A673 (cell line): ENCODE results near the gene NPTX1. TPM values are rescaled to one million over a fixed set of nuclear protein-coding genes. Genes with fewer than 3 reads are reported as not detected.

Source experiments
- BruUV-seq: library from RNA; stranded (reverse); fragments of 400-500 nt; replicated peaks from 2 replicates; lab custom pipeline; 2021; lab: Mats Ljungman, UMichigan
- CTCF ChIA-PET: fragments of 300-600 bp; sonication (Branson Sonifier 250); formaldehyde crosslinking; loops from one replicate; lab custom pipeline; 2022; ENCODE audit warnings: antibody characterized with exemption; lab: Charles Lee
- POLR2A ChIA-PET: fragments of 300-600 bp; sonication (Branson Sonifier 250); formaldehyde crosslinking; loops from one replicate; lab custom pipeline; 2022; ENCODE audit warnings: antibody characterized with exemption; ENCODE audit not compliant: low non-redundant PET; lab: Charles Lee
- DNase-seq: peaks from one replicate; pipeline ENCODE4 v3.0.0-alpha.2; 2015; ENCODE audit warnings: low spot score
- H3K27ac ChIP-seq: fragments of 200-600 bp; sonication (generic); 2 replicates; pipeline ENCODE4 v1.5.1; 2016; ENCODE audit warnings: mixed run types, low read depth, mild to moderate bottlenecking, mixed read lengths, antibody characterized with exemption, low read length; ENCODE audit not compliant: poor library complexity, severe bottlenecking
- H3K27me3 ChIP-seq: fragments of 200-600 bp; sonication (generic); replicated peaks from 2 replicates; pipeline ENCODE4 v1.6.1; 2017; ENCODE audit warnings: mixed run types, low read depth, mild to moderate bottlenecking, mixed read lengths, antibody characterized with exemption, low read length; ENCODE audit not compliant: insufficient read depth, poor library complexity
- H3K36me3 ChIP-seq: fragments of 200-600 bp; sonication (generic); 2 replicates; pipeline ENCODE4 v1.6.1; 2016; ENCODE audit warnings: mixed run types, mild to moderate bottlenecking, mixed read lengths, antibody characterized with exemption, low read length; ENCODE audit not compliant: insufficient read depth, poor library complexity, severe bottlenecking
- H3K4me1 ChIP-seq: fragments of 200-600 bp; sonication (generic); 2 replicates; pipeline ENCODE4 v1.6.1; 2017; ENCODE audit warnings: mixed run types, mild to moderate bottlenecking, mixed read lengths, antibody characterized with exemption, low read length; ENCODE audit not compliant: insufficient read depth, poor library complexity, severe bottlenecking
- H3K4me3 ChIP-seq: fragments of 200-600 bp; sonication (generic); 2 replicates; pipeline ENCODE4 v1.5.1; 2016; ENCODE audit warnings: low read depth, mixed run types, mild to moderate bottlenecking, mixed read lengths, low read length; ENCODE audit not compliant: poor library complexity, severe bottlenecking
- H3K9me3 ChIP-seq: fragments of 200-600 bp; sonication (generic); 2 replicates; pipeline ENCODE4 v1.6.1; 2016; ENCODE audit warnings: mixed run types, low read depth, mild to moderate bottlenecking, mixed read lengths, antibody characterized with exemption, low read length; ENCODE audit not compliant: poor library complexity, severe bottlenecking
- CTCF ChIP-seq: fragments of 300-800, 200-600 bp; sonication (generic); conservative IDR thresholded peaks from 2 replicates; pipeline ENCODE4 v1.5.1; 2017; ENCODE audit warnings: low read depth, mild to moderate bottlenecking, antibody characterized with exemption, low read length, moderate library complexity, mixed read lengths
- EZH2 ChIP-seq: fragments of 200-600 bp; sonication (generic); IDR thresholded peaks from 2 replicates; pipeline ENCODE4 v1.6.1; 2017; ENCODE audit warnings: borderline replicate concordance, low read depth, mild to moderate bottlenecking, mixed read lengths, antibody characterized with exemption, low read length; ENCODE audit not compliant: poor library complexity, severe bottlenecking
- intact Hi-C: fragments of 100-400 bp; cut with micrococcal nuclease; formaldehyde crosslinking; loops from one replicate; pipeline ENCODE4 v1.10.0; 2022; ENCODE audit not compliant: unreplicated experiment
- total RNA-seq: library from RNA; stranded (reverse); gene quantifications from 2 replicates; pipeline ENCODE4 v1.2.3, GENCODE V29; 2021

NPTX1 gene
- total RNA-seq, 1 experiment from 2014 or later = 0.43 TPM

GRCh38 chr17:80511222-80512180, 35.1 kb upstream of the NPTX1 start:
- intact Hi-C loops = no loop called here
- Histone ChIP-seq H3K4me1 (no peaks in the 10 kb centered on the region), H3K27me3 (peaks cover 26% of the 10 kb centered on the region), H3K36me3 (no peaks in the 10 kb centered on the region), H3K27ac (no peak overlapping the region), H3K4me3 (no peak overlapping the region), H3K9me3 (no peaks in the 10 kb centered on the region)
- POLR2A ChIA-PET = no interaction called here
- CTCF ChIA-PET = no interaction called here
- TF ChIP-seq CTCF (no peak), EZH2 (no peak)
- BruUV-seq = no TSS peak
- no peak for DNase-seq

DNA sequence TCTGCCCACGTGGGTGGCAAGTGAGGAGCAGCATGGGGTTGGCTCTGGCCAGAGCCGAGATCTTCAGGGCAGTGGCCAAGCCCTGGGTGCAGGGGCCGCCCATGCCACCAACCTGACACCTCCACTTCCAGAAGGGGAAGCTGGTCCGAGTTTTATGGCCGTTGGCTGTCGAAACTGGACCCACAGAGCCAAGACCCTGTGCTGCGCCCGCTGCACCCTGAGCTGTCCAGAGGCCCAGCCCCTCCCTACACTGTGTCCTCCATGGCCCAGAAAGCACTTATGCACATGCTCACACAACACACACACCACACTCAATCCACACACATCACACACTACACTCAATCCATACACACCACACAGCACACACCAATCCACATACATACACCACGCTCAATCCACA, 34.4 kb upstream of the NPTX1 start:
- Histone ChIP-seq H3K36me3 (no peaks in the 10 kb centered on the region), H3K27ac (no peak overlapping the region), H3K4me3 (no peak overlapping the region), H3K4me1 (no peaks in the 10 kb centered on the region), H3K9me3 (no peaks in the 10 kb centered on the region), H3K27me3 (peaks cover 31% of the 10 kb centered on the region)
- POLR2A ChIA-PET = no interaction called here
- intact Hi-C loops = no loop called here
- no TSS peak for BruUV-seq
- DNase-seq = no peak
- TF ChIP-seq CTCF (no peak), EZH2 (no peak)
- CTCF ChIA-PET = no interaction called here

GRCh38 chr17:80510132-80510531, 33.7 kb upstream of the NPTX1 start:
- Histone ChIP-seq H3K4me1 (no peaks in the 10 kb centered on the region), H3K4me3 (no peak overlapping the region), H3K27me3 (peaks cover 38% of the 10 kb centered on the region), H3K9me3 (no peaks in the 10 kb centered on the region), H3K36me3 (no peaks in the 10 kb centered on the region), H3K27ac (no peak overlapping the region)
- ChIA-PET POLR2A (no interaction called here), CTCF (no interaction called here)
- TF ChIP-seq CTCF (no peak), EZH2 (no peak)
- intact Hi-C loops = no loop called here
- no peak for DNase-seq
- BruUV-seq = no TSS peak
